OCI-LY7 (cell line): ENCODE data around the gene RUNDC3A. TPM values are rescaled to one million over a fixed set of nuclear protein-coding genes. Genes with fewer than 3 reads are reported as not detected.

Experiments
- BruUV-seq: library from RNA; stranded (reverse); fragments of 400-500 nt; replicated peaks from 2 replicates; lab custom pipeline; 2021; lab: Mats Ljungman, UMichigan
- CTCF ChIA-PET: fragments of 300-600 bp; sonication (Branson Sonifier 250); formaldehyde crosslinking; loops from one replicate; lab custom pipeline; 2022; ENCODE audit warnings: antibody characterized with exemption; ENCODE audit not compliant: unreplicated experiment; lab: Charles Lee
- POLR2A ChIA-PET: fragments of 300-600 bp; sonication (Branson Sonifier 250); formaldehyde crosslinking; loops from one replicate; lab custom pipeline; 2022; ENCODE audit warnings: antibody characterized with exemption; lab: Charles Lee
- DNase-seq: peaks from one replicate; pipeline ENCODE4 v3.0.0-alpha.2; 2015; ENCODE audit warnings: low spot score
- H2AFZ ChIP-seq: fragments of 200-600 bp; sonication (generic), shearing (Covaris generic); 2 replicates; pipeline ENCODE4 v1.6.1; 2014; ENCODE audit warnings: mild to moderate bottlenecking, antibody characterized with exemption, low read length, moderate library complexity
- H3K27ac ChIP-seq: fragments of 200-600 bp; sonication (generic); 2 replicates; pipeline ENCODE4 v1.5.1; 2014; ENCODE audit warnings: mixed run types, low read depth, mild to moderate bottlenecking, moderate library complexity, low read length, inconsistent platforms; ENCODE audit not compliant: poor library complexity, severe bottlenecking
- H3K36me3 ChIP-seq: fragments of 200-600 bp; sonication (generic); 2 replicates; pipeline ENCODE4 v1.6.1; 2014; ENCODE audit warnings: mild to moderate bottlenecking, antibody characterized with exemption, low read length, moderate library complexity, mixed read lengths; ENCODE audit not compliant: insufficient read depth
- H3K4me1 ChIP-seq: fragments of 200-600 bp; sonication (generic); 2 replicates; pipeline ENCODE4 v1.5.1; 2014; ENCODE audit warnings: mild to moderate bottlenecking, low read length; ENCODE audit not compliant: insufficient read depth, poor library complexity, severe bottlenecking
- H3K4me2 ChIP-seq: fragments of 200-600 bp; sonication (generic); 2 replicates; pipeline ENCODE4 v1.6.1; 2014; ENCODE audit warnings: mild to moderate bottlenecking, low read length
- H3K4me3 ChIP-seq: fragments of 200-600 bp; sonication (generic); 2 replicates; pipeline ENCODE4 v1.5.1; 2014; ENCODE audit warnings: mild to moderate bottlenecking, low read depth, low read length; ENCODE audit not compliant: poor library complexity, severe bottlenecking
- H3K79me2 ChIP-seq: fragments of 200-600 bp; sonication (generic); 2 replicates; pipeline ENCODE4 v1.6.1; 2016; ENCODE audit warnings: low read depth, mild to moderate bottlenecking, low read length, moderate library complexity, mixed read lengths; ENCODE audit not compliant: insufficient read depth
- H3K9me2 ChIP-seq: fragments of 200-600 bp; sonication (generic); 2 replicates; pipeline ENCODE4 v1.6.1; 2016; ENCODE audit warnings: mild to moderate bottlenecking, low read length, mixed read lengths; ENCODE audit not compliant: insufficient read depth
- H3K9me3 ChIP-seq: fragments of 200-600 bp; sonication (generic); 2 replicates; pipeline ENCODE4 v1.6.1; 2014; ENCODE audit warnings: mild to moderate bottlenecking, mixed run types, low read length, mixed read lengths
- H4K20me1 ChIP-seq: fragments of 200-600 bp; sonication (generic); 2 replicates; pipeline ENCODE4 v1.6.1; 2014; ENCODE audit warnings: mild to moderate bottlenecking, antibody characterized with exemption, low read length, moderate library complexity, mixed read lengths; ENCODE audit not compliant: insufficient read depth
- EZH2phosphoT487 ChIP-seq: fragments of 200-600 bp; sonication (generic); IDR thresholded peaks from 2 replicates; pipeline ENCODE4 v1.6.1; 2018; ENCODE audit warnings: low read depth, borderline replicate concordance, mild to moderate bottlenecking, mixed run types, antibody characterized with exemption, low read length, moderate library complexity, mixed read lengths
- intact Hi-C: fragments of 100-400 bp; cut with micrococcal nuclease; formaldehyde crosslinking; loops from one replicate; pipeline ENCODE4 v1.10.0; 2022; ENCODE audit not compliant: unreplicated experiment
- total RNA-seq, 2 experiments: library from RNA; depleted of rRNA in 1 of 2; stranded (reverse); fragments of >200 nt in 1 of 2; shearing (Covaris generic) in 1 of 2; gene quantifications; 2 replicates each; pipeline ENCODE4 v1.2.3, GENCODE V29; 2014 to 2022
- TF ChIP-seq, protein P1 (sequence below): fragments of 200-600 bp; sonication (generic); conservative IDR thresholded peaks from 2 replicates; pipeline ENCODE4 v1.5.1; 2014; ENCODE audit warnings: mild to moderate bottlenecking, antibody characterized with exemption, low read length, moderate library complexity, mixed read lengths

Gene RUNDC3A
- total RNA-seq, 2 experiments from 2014 or later, result 0.09 TPM; not detected in 1

DNA sequence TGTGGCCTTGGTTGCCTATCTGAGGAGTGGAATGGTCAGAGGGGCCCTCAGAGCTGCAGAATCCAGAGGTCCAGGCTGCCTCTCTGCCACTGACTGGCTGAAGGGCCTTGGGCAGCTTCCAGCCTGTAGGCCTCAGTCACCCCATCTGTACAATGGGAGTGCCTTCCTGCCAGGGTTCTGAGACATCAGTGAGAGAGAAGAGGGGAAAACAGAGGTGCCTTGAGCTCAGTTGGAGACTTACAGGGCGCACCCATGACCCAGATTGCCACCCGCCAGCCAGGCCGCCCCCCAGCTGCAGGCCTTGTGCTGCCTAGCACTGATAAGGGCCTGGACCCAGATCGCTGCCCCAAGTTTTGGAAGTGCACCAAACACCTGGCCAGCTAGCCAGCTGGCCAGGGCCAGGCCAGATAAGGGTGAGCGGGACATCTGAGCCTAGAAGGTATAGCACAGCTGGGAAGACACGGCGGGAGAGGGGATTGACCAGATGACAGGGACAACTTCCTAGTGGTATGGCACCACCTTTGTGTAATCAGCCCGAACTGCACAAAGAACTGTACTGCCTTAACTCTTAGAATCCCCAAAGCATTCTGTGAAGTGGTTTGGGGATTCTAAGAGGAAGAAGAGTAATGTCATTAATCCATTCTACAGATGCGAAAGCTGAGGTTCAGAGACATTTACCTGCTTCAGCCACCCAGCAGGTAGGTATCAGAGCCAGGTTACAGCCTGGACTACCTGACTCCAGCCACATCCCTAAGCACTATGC, 41.8 kb upstream of the RUNDC3A start:
- ChIA-PET POLR2A (interaction anchor here (0.6 kb wide), 1 partner anchor 308 kb away, joined by 4 read pairs; no protein-coding TSS in a partner anchor), CTCF (no interaction called here)
- no peaks in the 10 kb centered on the region for H3K4me1 ChIP-seq
- intact Hi-C loops, result no loop called here
- H3K79me2 ChIP-seq, result no peaks in the 10 kb centered on the region
- H3K36me3 ChIP-seq, result no peaks in the 10 kb centered on the region
- no peaks in the 10 kb centered on the region for H3K9me3 ChIP-seq
- H2AFZ ChIP-seq, result no peak overlapping the region
- no peak for TF ChIP-seq EZH2phosphoT487
- TF ChIP-seq, protein P1, sequence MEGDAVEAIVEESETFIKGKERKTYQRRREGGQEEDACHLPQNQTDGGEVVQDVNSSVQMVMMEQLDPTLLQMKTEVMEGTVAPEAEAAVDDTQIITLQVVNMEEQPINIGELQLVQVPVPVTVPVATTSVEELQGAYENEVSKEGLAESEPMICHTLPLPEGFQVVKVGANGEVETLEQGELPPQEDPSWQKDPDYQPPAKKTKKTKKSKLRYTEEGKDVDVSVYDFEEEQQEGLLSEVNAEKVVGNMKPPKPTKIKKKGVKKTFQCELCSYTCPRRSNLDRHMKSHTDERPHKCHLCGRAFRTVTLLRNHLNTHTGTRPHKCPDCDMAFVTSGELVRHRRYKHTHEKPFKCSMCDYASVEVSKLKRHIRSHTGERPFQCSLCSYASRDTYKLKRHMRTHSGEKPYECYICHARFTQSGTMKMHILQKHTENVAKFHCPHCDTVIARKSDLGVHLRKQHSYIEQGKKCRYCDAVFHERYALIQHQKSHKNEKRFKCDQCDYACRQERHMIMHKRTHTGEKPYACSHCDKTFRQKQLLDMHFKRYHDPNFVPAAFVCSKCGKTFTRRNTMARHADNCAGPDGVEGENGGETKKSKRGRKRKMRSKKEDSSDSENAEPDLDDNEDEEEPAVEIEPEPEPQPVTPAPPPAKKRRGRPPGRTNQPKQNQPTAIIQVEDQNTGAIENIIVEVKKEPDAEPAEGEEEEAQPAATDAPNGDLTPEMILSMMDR, result peak; percentile 42; the same call in 1 of the 2 replicates
- no peaks in the 10 kb centered on the region for H4K20me1 ChIP-seq
- H3K4me3 ChIP-seq, result no peak overlapping the region
- DNase-seq, result no peak
- no peak overlapping the region for H3K27ac ChIP-seq
- no peak overlapping the region for H3K4me2 ChIP-seq
- H3K9me2 ChIP-seq, result no peaks in the 10 kb centered on the region
- BruUV-seq, result no TSS peak

DNA sequence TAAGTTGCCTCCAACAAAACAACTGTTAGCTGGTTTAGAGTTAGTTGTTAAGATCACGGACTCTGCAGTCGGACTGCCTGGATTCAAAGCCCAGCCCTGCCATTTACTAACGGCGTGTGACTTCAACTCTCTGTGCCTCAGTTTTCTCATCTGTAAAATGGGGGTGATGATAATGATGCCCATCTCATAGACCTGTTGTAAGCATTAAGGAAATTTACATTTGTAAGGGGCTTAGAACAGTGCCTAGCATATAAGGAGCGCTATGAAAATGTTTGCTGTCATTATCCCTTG, 41.3 kb upstream of the RUNDC3A start:
- BruUV-seq, result no TSS peak
- Histone ChIP-seq H2AFZ (no peak overlapping the region), H3K27ac (no peak overlapping the region), H4K20me1 (no peaks in the 10 kb centered on the region), H3K9me3 (no peaks in the 10 kb centered on the region), H3K4me3 (no peak overlapping the region), H3K9me2 (no peaks in the 10 kb centered on the region), H3K36me3 (no peaks in the 10 kb centered on the region), H3K4me2 (no peak overlapping the region), H3K4me1 (no peaks in the 10 kb centered on the region), H3K79me2 (no peaks in the 10 kb centered on the region)
- TF ChIP-seq EZH2phosphoT487, result no peak
- TF ChIP-seq, protein P1, result no peak
- no peak for DNase-seq
- CTCF ChIA-PET, result no interaction called here
- intact Hi-C loops, result no loop called here
- POLR2A ChIA-PET, result interaction anchor here (0.6 kb wide), 1 partner anchor 309 kb away, joined by 4 read pairs; no protein-coding TSS in a partner anchor

DNA sequence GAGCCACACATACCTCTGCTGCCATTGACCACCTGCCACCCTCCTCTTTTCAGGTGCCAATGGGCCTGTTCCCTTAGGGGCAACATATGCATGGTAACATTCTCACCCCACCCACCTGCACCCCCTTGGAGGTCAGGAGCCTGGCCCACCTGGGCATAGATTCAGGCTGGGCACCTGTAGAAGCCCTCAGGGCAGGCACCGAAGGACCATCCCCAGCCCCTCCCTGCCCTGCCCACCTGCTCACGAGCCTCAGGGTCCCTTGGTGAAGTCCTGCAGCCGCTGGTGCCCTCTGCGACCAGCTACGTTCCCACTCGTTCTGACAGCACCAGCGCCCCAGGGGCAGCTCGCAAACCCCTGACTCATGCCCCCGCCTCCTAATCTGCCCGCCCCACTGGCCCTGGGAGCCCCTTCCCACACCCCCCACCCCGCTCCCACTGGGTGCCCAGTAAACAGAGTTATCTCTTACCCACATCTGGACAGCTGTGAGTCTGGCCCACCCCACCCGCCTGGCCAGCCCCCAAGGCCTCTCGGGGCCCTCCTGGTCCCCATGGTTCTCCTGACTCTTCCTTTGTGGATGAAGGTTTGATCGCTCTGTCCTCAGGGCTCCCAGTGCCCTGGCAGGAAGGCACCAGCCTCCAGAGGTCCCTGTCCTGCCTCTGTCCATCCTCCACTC, 40.4 kb upstream of the RUNDC3A start, which contains the start of gene SLC4A1:
SLC4A1 (minus strand) TSS at position 318 of the 673 bp plus-strand sequence. CDS start 5,269 bp downstream, outside the sequence.
- ChIA-PET CTCF (no interaction called here), POLR2A (no interaction called here)
- no peaks in the 10 kb centered on the region for H4K20me1 ChIP-seq
- TF ChIP-seq EZH2phosphoT487, result no peak
- TF ChIP-seq, protein P1, result no peak
- no peaks in the 10 kb centered on the region for H3K79me2 ChIP-seq
- no peak within 1 kb of the TSS for H3K4me3 ChIP-seq
- no peak for DNase-seq
- no peak within 1 kb of the TSS for H2AFZ ChIP-seq
- no peak within 1 kb of the TSS for H3K27ac ChIP-seq
- H3K4me2 ChIP-seq, result no peak within 1 kb of the TSS
- no peaks in the 10 kb centered on the region for H3K36me3 ChIP-seq
- no peaks in the 10 kb centered on the region for H3K9me2 ChIP-seq
- BruUV-seq, result no TSS peak
- H3K9me3 ChIP-seq, result no peaks in the 10 kb centered on the region
- intact Hi-C loops, result no loop called here
- no peaks in the 10 kb centered on the region for H3K4me1 ChIP-seq
